Vagina (tissue), 2 donors: ENCODE data around the gene FBXW2.

Experiments
- POLR2A ChIP-seq, 2 donors: fragments of 450-650 bp; IDR thresholded peaks; one replicate each; pipeline ENCODE4 v1.6.1; 2017; ENCODE audit warnings: antibody characterized with exemption in 2 of 2, mild to moderate bottlenecking in 2 of 2, moderate library complexity in 2 of 2
- POLR2AphosphoS5 ChIP-seq, 2 donors: sonication (generic); formaldehyde crosslinking; IDR thresholded peaks; one replicate each; pipeline ENCODE4 v1.9.0; 2017; ENCODE audit warnings: antibody characterized with exemption in 2 of 2, mild to moderate bottlenecking in 2 of 2, low read depth in 1 of 2; ENCODE audit not compliant: insufficient read depth in 1 of 2
- TF ChIP-seq, protein P1 (sequence below), 3 experiments: fragments of 450-650 bp in 2 of 3; fragments of 200-600 bp in 1 of 3; sonication (generic) in 1 of 3; IDR thresholded peaks; one replicate each; pipeline ENCODE4 v1.5.1; 2017 to 2019; ENCODE audit warnings: antibody characterized with exemption in 3 of 3, mild to moderate bottlenecking in 2 of 3, moderate library complexity in 2 of 3

DNA sequence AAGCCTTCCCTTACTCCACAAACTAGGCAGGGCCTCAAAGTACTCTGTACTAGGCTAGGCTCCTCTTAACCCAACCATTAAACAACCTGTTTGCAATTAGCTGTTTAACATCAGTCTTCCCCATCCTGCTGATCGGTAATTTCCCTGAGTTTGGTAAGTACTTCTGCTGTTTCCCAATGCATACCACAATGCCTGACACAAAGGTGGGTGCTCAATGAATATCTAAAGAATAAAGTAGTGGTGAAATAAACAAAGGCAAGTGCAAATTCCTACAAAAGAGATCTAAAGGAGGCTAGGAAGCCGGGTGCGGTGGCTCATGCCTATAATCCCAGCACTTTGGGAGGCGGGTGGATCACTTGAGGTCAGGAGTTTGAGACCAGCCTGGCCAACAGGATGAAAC is 25.0 kb downstream of the FBXW2 start:
- TF ChIP-seq, protein P1, sequence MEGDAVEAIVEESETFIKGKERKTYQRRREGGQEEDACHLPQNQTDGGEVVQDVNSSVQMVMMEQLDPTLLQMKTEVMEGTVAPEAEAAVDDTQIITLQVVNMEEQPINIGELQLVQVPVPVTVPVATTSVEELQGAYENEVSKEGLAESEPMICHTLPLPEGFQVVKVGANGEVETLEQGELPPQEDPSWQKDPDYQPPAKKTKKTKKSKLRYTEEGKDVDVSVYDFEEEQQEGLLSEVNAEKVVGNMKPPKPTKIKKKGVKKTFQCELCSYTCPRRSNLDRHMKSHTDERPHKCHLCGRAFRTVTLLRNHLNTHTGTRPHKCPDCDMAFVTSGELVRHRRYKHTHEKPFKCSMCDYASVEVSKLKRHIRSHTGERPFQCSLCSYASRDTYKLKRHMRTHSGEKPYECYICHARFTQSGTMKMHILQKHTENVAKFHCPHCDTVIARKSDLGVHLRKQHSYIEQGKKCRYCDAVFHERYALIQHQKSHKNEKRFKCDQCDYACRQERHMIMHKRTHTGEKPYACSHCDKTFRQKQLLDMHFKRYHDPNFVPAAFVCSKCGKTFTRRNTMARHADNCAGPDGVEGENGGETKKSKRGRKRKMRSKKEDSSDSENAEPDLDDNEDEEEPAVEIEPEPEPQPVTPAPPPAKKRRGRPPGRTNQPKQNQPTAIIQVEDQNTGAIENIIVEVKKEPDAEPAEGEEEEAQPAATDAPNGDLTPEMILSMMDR (IDR thresholded peaks at IDR 0.05): no peak
- TF ChIP-seq POLR2A (IDR thresholded peaks at IDR 0.05) (no peak), POLR2AphosphoS5 (IDR thresholded peaks at IDR 0.05; ENCODE audit: insufficient read depth in 1 of 2, low read depth in 1 of 2) (no peak)
